GM12878 (cell line): ENCODE data around the gene XRN2. TPM values are rescaled to one million over a fixed set of nuclear protein-coding genes. Genes with fewer than 3 reads are reported as not detected.

Source experiments
- ATAC-seq: fragments of 200-7000 bp; cut with Tn5 transposase; 3 replicates; pipeline ENCODE4 v1.9.1; 2020; ENCODE audit warnings: mild to moderate bottlenecking, moderate library complexity
- BruUV-seq: library from RNA; stranded (reverse); fragments of 400-500 nt; replicated peaks from 2 replicates; lab custom pipeline; 2021; lab: Mats Ljungman, UMichigan
- CTCF ChIA-PET: fragments of 300-600 bp; sonication (Branson Sonifier 250); formaldehyde crosslinking; extraction: SDS; loops from one replicate; lab custom pipeline; 2021; ENCODE audit warnings: inconsistent platforms; lab: Yijun Ruan, JAX
- POLR2A ChIA-PET: fragments of 350-600 bp; formaldehyde crosslinking; extraction: SDS; loops from one replicate; lab custom pipeline; 2021; ENCODE audit warnings: inconsistent platforms; lab: Charles Lee
- RAD21 ChIA-PET: fragments of 300-600 bp; sonication (Branson Sonifier 250); formaldehyde crosslinking; loops from one replicate; lab custom pipeline; 2023; ENCODE audit warnings: antibody characterized with exemption; ENCODE audit not compliant: unreplicated experiment; lab: Charles Lee
- SMC1A ChIA-PET: fragments of 300-600 bp; sonication (Branson Sonifier 250); formaldehyde crosslinking; loops from one replicate; lab custom pipeline; 2023; ENCODE audit not compliant: unreplicated experiment, uncharacterized antibody; lab: Charles Lee
- DNase-seq: peaks from one replicate; pipeline ENCODE4 v3.0.0-alpha.2; 2011; ENCODE audit warnings: low read depth, low spot score
- FAIRE-seq: peaks from 3 replicates; lab custom pipeline; 2011; peaks lifted over from hg19 to GRCh38; lab: Jason Lieb, UNC
- H2AFZ ChIP-seq: 2 replicates; pipeline ENCODE4 v1.6.0; 2011; ENCODE audit warnings: low read depth, low read length, control low read depth; ENCODE audit not compliant: control insufficient read depth
- H3K27ac ChIP-seq: 2 replicates; pipeline ENCODE4 v1.5.1; 2011; ENCODE audit warnings: control low read depth; ENCODE audit not compliant: control insufficient read depth, insufficient read depth
- H3K27me3 ChIP-seq, 2 experiments: replicated peaks in 1 of 2; 2 replicates each; pipeline versions ENCODE4 v1.6.0 to v1.6.1; 2011; ENCODE audit warnings: low read length in 1 of 2; ENCODE audit not compliant: control insufficient read depth in 2 of 2, insufficient read depth in 2 of 2
- H3K36me3 ChIP-seq, 2 experiments: 2 replicates each; pipeline ENCODE4 v1.5.1; 2011; ENCODE audit warnings: low read length in 1 of 2; ENCODE audit not compliant: control insufficient read depth in 2 of 2, insufficient read depth in 2 of 2
- H3K4me1 ChIP-seq: 2 replicates; pipeline ENCODE4 v1.6.1; 2011; ENCODE audit warnings: mild to moderate bottlenecking, low read length, moderate library complexity, mixed read lengths; ENCODE audit not compliant: control insufficient read depth, insufficient read depth
- H3K4me2 ChIP-seq: 2 replicates; pipeline ENCODE4 v1.6.0; 2011; ENCODE audit warnings: control low read depth; ENCODE audit not compliant: control insufficient read depth, insufficient read depth
- H3K4me3 ChIP-seq: fragments of 200-600 bp; sonication (generic); 2 replicates; pipeline ENCODE4 v1.5.1; 2016
- H3K79me2 ChIP-seq: 2 replicates; pipeline ENCODE4 v1.6.0; 2011; ENCODE audit warnings: low read length; ENCODE audit not compliant: control insufficient read depth, insufficient read depth
- H3K9ac ChIP-seq: 2 replicates; pipeline ENCODE4 v1.8.0; 2011; ENCODE audit warnings: low read length, control low read depth, mixed read lengths; ENCODE audit not compliant: control insufficient read depth, insufficient read depth
- H3K9me3 ChIP-seq: replicated peaks from 3 replicates; pipeline ENCODE4 v1.5.1; 2011; ENCODE audit warnings: mild to moderate bottlenecking, low read length; ENCODE audit not compliant: control insufficient read depth, insufficient read depth
- H4K20me1 ChIP-seq: 2 replicates; pipeline ENCODE4 v1.6.0; 2011; ENCODE audit not compliant: control insufficient read depth, insufficient read depth
- ATF2 ChIP-seq: IDR thresholded peaks from 2 replicates; pipeline ENCODE4 v1.6.1; 2012; ENCODE audit warnings: low read length, inconsistent platforms
- CBX5 ChIP-seq: sonication (generic); IDR thresholded peaks from 2 replicates; pipeline ENCODE4 v1.6.1; 2016; ENCODE audit warnings: low read depth, moderate library complexity, mild to moderate bottlenecking, inconsistent platforms
- CHD4 ChIP-seq: fragments of 200-600 bp; sonication (generic); IDR thresholded peaks from 2 replicates; pipeline ENCODE4 v1.6.1; 2016; ENCODE audit warnings: mild to moderate bottlenecking
- HDAC6 ChIP-seq: fragments of 200-600 bp; sonication (generic); IDR thresholded peaks from one replicate; pipeline ENCODE4 v1.8.0; 2017; ENCODE audit warnings: antibody characterized with exemption; ENCODE audit not compliant: unreplicated experiment
- JUND ChIP-seq: IDR thresholded peaks from 2 replicates; pipeline ENCODE4 v1.6.1; 2012; ENCODE audit warnings: low read depth, mild to moderate bottlenecking, low read length, improper control_type of control experiment, moderate library complexity
- MXI1 ChIP-seq: fragments of 150-350 bp; IDR thresholded peaks from 2 replicates; pipeline ENCODE4 v1.6.1; 2011; ENCODE audit warnings: low read depth, mild to moderate bottlenecking, inconsistent platforms, low read length, improper control_type of control experiment
- MYC ChIP-seq: IDR thresholded peaks from 2 replicates; pipeline ENCODE4 v1.6.1; 2011; ENCODE audit warnings: mild to moderate bottlenecking, low read length, moderate library complexity, inconsistent platforms; ENCODE audit not compliant: insufficient read depth, insufficient replicate concordance, insufficient read length, severe bottlenecking
- NFXL1 ChIP-seq: fragments of 450-650 bp; IDR thresholded peaks from 2 replicates; pipeline ENCODE4 v1.6.1; 2017; ENCODE audit warnings: antibody characterized with exemption, mild to moderate bottlenecking, borderline replicate concordance
- NFYB ChIP-seq: IDR thresholded peaks from 2 replicates; pipeline ENCODE4 v1.6.1; 2011; ENCODE audit warnings: low read depth, mild to moderate bottlenecking, low read length, improper control_type of control experiment, moderate library complexity; ENCODE audit not compliant: insufficient read depth
- NR2C2 ChIP-seq: IDR thresholded peaks from 2 replicates; pipeline ENCODE4 v1.6.1; 2011; ENCODE audit warnings: borderline replicate concordance, low read depth; ENCODE audit not compliant: control insufficient read depth, insufficient read length
- PRDM15 ChIP-seq: fragments of 450-650 bp; formaldehyde crosslinking; IDR thresholded peaks from 2 replicates; pipeline ENCODE4 v1.4.0; 2020; ENCODE audit warnings: mild to moderate bottlenecking, moderate library complexity
- RFX5 ChIP-seq: IDR thresholded peaks from 2 replicates; pipeline ENCODE4 v1.6.1; 2011; ENCODE audit warnings: low read depth, low read length, improper control_type of control experiment
- SREBF1 ChIP-seq: IDR thresholded peaks from 2 replicates; pipeline ENCODE4 v1.6.1; 2012; ENCODE audit warnings: mild to moderate bottlenecking, low read length
- ZNF217 ChIP-seq: fragments of 450-650 bp; IDR thresholded peaks from 2 replicates; pipeline ENCODE4 v1.6.1; 2017; ENCODE audit warnings: antibody characterized with exemption, mild to moderate bottlenecking
- WGBS: methylation state at CpG from one replicate; pipeline ENCODE4 v1.1.6; 2016; ENCODE audit warnings: low lambda C conversion rate; ENCODE audit not compliant: insufficient replicate concordance, insufficient coverage; ENCODE audit errors: missing lambda C conversion rate; 5-methylcytosine and 5-hydroxymethylcytosine counted together
- in situ Hi-C: fragments of 300-500 bp; cut with MboI; formaldehyde crosslinking; loops from 9 replicates; pipeline ENCODE4 v1.14.3; 2018; ENCODE audit warnings: mixed read lengths
- intact Hi-C: fragments of 100-400 bp; cut with micrococcal nuclease; formaldehyde crosslinking; loops from one replicate; pipeline ENCODE4 v1.14.2; 2022; ENCODE audit not compliant: unreplicated experiment
- polyA plus RNA-seq, 11 experiments: library from polyadenylated mRNA; depleted of rRNA in 4 of 11; unstranded in 6 of 11; stranded (reverse) in 5 of 11; fragments of >200 nt; fragmentation: Nextera tagmentation in 4 of 11; fragmentation: Illumina TruSeq in 1 of 11; extraction: Ambion mirVana in 4 of 11; extraction: Trizol in 1 of 11; gene quantifications; 1 replicate in 1 of 11; 2 replicates in 10 of 11; pipeline versions ENCODE4 v1.2.1 to v1.2.3, GENCODE V29; 2011 to 2016; ENCODE audit warnings: inconsistent platforms in 2 of 11, missing spikeins in 2 of 11, low read depth in 1 of 11
- total RNA-seq, 4 experiments: library from RNA; depleted of rRNA in 3 of 4; stranded (reverse); fragments of >200 nt in 3 of 4; fragmentation: Illumina TruSeq in 1 of 4; extraction: Trizol in 1 of 4; gene quantifications; 2 replicates each; pipeline versions ENCODE4 v1.2.1 to v1.2.3, GENCODE V29; 2013 to 2021

XRN2 gene
- total and polyA plus RNA-seq, 10 of the 15 experiments (the other 5 are each of a cell fraction or from before 2014, with no cell fraction given) = 59.7 to 97.8 (median 75.6) TPM

- TF ChIP-seq MYC (no peak), JUND (no peak), SREBF1 (no peak), RFX5 (no peak), NR2C2 (no peak), NFYB (no peak)
- in situ Hi-C loops = no loop called here
- Histone ChIP-seq H3K9ac (no peak overlapping the region), H3K4me1 (no peaks in the 10 kb centered on the region), H4K20me1 (no peaks in the 10 kb centered on the region), H2AFZ (no peak overlapping the region), H3K4me2 (no peak overlapping the region), H3K27me3 (no peaks in the 10 kb centered on the region), H3K4me3 (no peak overlapping the region), H3K79me2 (no peaks in the 10 kb centered on the region), H3K27ac (no peak overlapping the region), H3K36me3 (no peaks in the 10 kb centered on the region), H3K9me3 (no peaks in the 10 kb centered on the region; the same call in 2 of the 3 replicates)
- ATAC-seq = no peak
- RAD21 ChIA-PET = no interaction called here
- FAIRE-seq = no peak
- no TSS peak for BruUV-seq
- intact Hi-C loops = no loop called here
- DNase-seq = no peak
- 39% methylated on average over 3 of the region's 3 CpGs for WGBS
- SMC1A ChIA-PET = interaction anchor here (1.1 kb wide), 1 partner anchor 37 kb away, joined by 3 read pairs; no protein-coding TSS in a partner anchor
- CTCF ChIA-PET = no interaction called here
- POLR2A ChIA-PET = no interaction called here
These were observed 126.9 kb downstream of the XRN2 start for GRCh38 chr20:21430020-21430419.

- ChIA-PET SMC1A (no interaction called here), CTCF (interaction anchor here (1.4 kb wide), 1 partner anchor 20 kb away, joined by 4 read pairs; no protein-coding TSS in a partner anchor), RAD21 (no interaction called here), POLR2A (no interaction called here)
- Histone ChIP-seq H2AFZ (no peak overlapping the region), H3K9me3 (no peaks in the 10 kb centered on the region), H3K27ac (no peak overlapping the region), H3K4me3 (no peak overlapping the region), H3K4me2 (no peak overlapping the region), H3K36me3 (no peaks in the 10 kb centered on the region), H3K4me1 (no peaks in the 10 kb centered on the region), H4K20me1 (no peaks in the 10 kb centered on the region), H3K27me3 (no peaks in the 10 kb centered on the region), H3K79me2 (no peaks in the 10 kb centered on the region), H3K9ac (no peak overlapping the region)
- 95% methylated on average over 4 of the region's 4 CpGs for WGBS
- in situ Hi-C loops (no loop called here), intact Hi-C loops (no loop called here)
- no peak for ATAC-seq
- no peak for DNase-seq
- BruUV-seq = no TSS peak
- FAIRE-seq = no peak
- no peak for TF ChIP-seq NFXL1
- TF ChIP-seq CBX5 = no peak
- no peak for TF ChIP-seq HDAC6
- no peak for TF ChIP-seq RFX5
- no peak for TF ChIP-seq ATF2
- no peak for TF ChIP-seq MXI1
- TF ChIP-seq PRDM15 (CRISPR knock-in tag) = no peak
- no peak for TF ChIP-seq ZNF217
- no peak for TF ChIP-seq CHD4
These were observed 129.8 kb downstream of the XRN2 start for GRCh38 chr20:21432911-21433310.
